Glutamatergic neuron (in vitro differentiated cells): Measurements from ENCODE around the gene LGALS16. TPM values are rescaled to one million over a fixed set of nuclear protein-coding genes. Genes with fewer than 3 reads are reported as not detected.

Experiments used
- DNase-seq: peaks from one replicate; pipeline ENCODE4 v3.0.0; 2022
- H3K27ac Mint-ChIP-seq: one replicate; pipeline ENCODE4 v1.8.0; 2020; ENCODE audit warnings: mild to moderate bottlenecking, mixed read lengths, inconsistent platforms; ENCODE audit not compliant: unreplicated experiment
- H3K27me3 Mint-ChIP-seq: one replicate; pipeline ENCODE4 v1.8.0; 2020; ENCODE audit warnings: mild to moderate bottlenecking, moderate library complexity, mixed read lengths, inconsistent platforms; ENCODE audit not compliant: unreplicated experiment
- H3K36me3 Mint-ChIP-seq: one replicate; pipeline ENCODE4 v1.8.0; 2020; ENCODE audit warnings: mild to moderate bottlenecking, mixed read lengths, inconsistent platforms; ENCODE audit not compliant: unreplicated experiment
- H3K4me1 Mint-ChIP-seq: one replicate; pipeline ENCODE4 v1.8.0; 2020; ENCODE audit warnings: mild to moderate bottlenecking, low read depth, mixed read lengths, inconsistent platforms; ENCODE audit not compliant: unreplicated experiment
- H3K4me3 Mint-ChIP-seq: one replicate; pipeline ENCODE4 v1.8.0; 2020; ENCODE audit warnings: mild to moderate bottlenecking, mixed read lengths, inconsistent platforms; ENCODE audit not compliant: unreplicated experiment
- H3K9me3 Mint-ChIP-seq: one replicate; pipeline ENCODE4 v1.8.0; 2020; ENCODE audit warnings: mild to moderate bottlenecking, moderate library complexity, mixed read lengths, inconsistent platforms; ENCODE audit not compliant: unreplicated experiment
- total RNA-seq: library from RNA; stranded (reverse); fragmentation: NEBNext Ultra II Directional; extraction: Animal tissue kit (Norgen Biotek cat#: 25700); gene quantifications from one replicate; pipeline ENCODE4 v1.2.1, GENCODE V29; 2021; ENCODE audit not compliant: unreplicated experiment
- TF ChIP-seq, protein P1 (sequence below): fragments of 200-600 bp; sonication (generic); IDR thresholded peaks from one replicate; pipeline ENCODE4 v1.5.0; 2021; ENCODE audit not compliant: partially characterized antibody, unreplicated experiment

The LGALS16 gene
- total RNA-seq, 1 donor from 2014 or later, result not detected

GRCh38 chr19:39705578-39706188, 50.0 kb downstream of the LGALS16 start:
- H3K4me1 Mint-ChIP-seq, result no peaks in the 10 kb centered on the region
- no peaks in the 10 kb centered on the region for H3K36me3 Mint-ChIP-seq
- DNase-seq, result no peak
- H3K4me3 Mint-ChIP-seq, result no peak overlapping the region
- no peak overlapping the region for H3K27ac Mint-ChIP-seq
- H3K9me3 Mint-ChIP-seq, result no peaks in the 10 kb centered on the region
- peaks cover 1% of the 10 kb centered on the region for H3K27me3 Mint-ChIP-seq
- TF ChIP-seq, protein P1, sequence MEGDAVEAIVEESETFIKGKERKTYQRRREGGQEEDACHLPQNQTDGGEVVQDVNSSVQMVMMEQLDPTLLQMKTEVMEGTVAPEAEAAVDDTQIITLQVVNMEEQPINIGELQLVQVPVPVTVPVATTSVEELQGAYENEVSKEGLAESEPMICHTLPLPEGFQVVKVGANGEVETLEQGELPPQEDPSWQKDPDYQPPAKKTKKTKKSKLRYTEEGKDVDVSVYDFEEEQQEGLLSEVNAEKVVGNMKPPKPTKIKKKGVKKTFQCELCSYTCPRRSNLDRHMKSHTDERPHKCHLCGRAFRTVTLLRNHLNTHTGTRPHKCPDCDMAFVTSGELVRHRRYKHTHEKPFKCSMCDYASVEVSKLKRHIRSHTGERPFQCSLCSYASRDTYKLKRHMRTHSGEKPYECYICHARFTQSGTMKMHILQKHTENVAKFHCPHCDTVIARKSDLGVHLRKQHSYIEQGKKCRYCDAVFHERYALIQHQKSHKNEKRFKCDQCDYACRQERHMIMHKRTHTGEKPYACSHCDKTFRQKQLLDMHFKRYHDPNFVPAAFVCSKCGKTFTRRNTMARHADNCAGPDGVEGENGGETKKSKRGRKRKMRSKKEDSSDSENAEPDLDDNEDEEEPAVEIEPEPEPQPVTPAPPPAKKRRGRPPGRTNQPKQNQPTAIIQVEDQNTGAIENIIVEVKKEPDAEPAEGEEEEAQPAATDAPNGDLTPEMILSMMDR, result no peak

DNA sequence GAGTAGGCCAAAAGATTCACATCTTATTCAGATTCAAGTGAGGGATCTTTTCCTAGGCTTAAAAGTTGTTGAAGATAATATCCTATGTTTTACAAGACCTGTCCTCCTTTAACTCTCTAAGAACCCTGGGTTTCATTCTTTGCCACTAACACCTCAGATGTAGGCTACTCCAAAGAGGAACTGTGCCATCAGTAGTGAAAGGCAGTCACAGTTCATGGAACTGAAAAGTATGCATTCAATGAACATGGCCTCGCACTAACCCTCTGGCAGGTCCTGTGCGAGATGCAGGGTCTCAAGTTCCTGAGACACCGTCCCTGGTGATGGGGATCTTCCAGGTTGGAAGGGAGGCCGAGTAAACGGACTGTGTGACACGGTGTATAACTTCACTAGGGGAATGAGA, 52.9 kb downstream of the LGALS16 start:
- H3K27ac Mint-ChIP-seq, result no peak overlapping the region
- no peak overlapping the region for H3K4me3 Mint-ChIP-seq
- H3K9me3 Mint-ChIP-seq, result no peaks in the 10 kb centered on the region
- peaks cover 3% of the 10 kb centered on the region for H3K27me3 Mint-ChIP-seq
- H3K36me3 Mint-ChIP-seq, result no peaks in the 10 kb centered on the region
- no peaks in the 10 kb centered on the region for H3K4me1 Mint-ChIP-seq
- DNase-seq, result no peak
- TF ChIP-seq, protein P1, result no peak

- DNase-seq, result no peak
- Mint-ChIP-seq H3K36me3 (no peaks in the 10 kb centered on the region), H3K4me1 (no peaks in the 10 kb centered on the region), H3K4me3 (no peak overlapping the region), H3K9me3 (no peaks in the 10 kb centered on the region), H3K27ac (no peak overlapping the region), H3K27me3 (peaks cover 3% of the 10 kb centered on the region)
- TF ChIP-seq, protein P1, result no peak
Measured at GRCh38 chr19:39709026-39709872, 53.5 kb downstream of the LGALS16 start.

Other genes with a start within 250 kb of the LGALS16 start
- 3.1 TPM for gene ZFP36, start 249.1 kb upstream of the LGALS16 start, total RNA-seq
- gene PLEKHG2, start 243.2 kb upstream of the LGALS16 start, total RNA-seq, result 205 TPM
- gene RPS16, start 220.0 kb upstream of the LGALS16 start, total RNA-seq, result 912 TPM
- gene SUPT5H, start 210.3 kb upstream of the LGALS16 start, total RNA-seq, result 160 TPM
- 256 TPM for gene TIMM50, start 175.1 kb upstream of the LGALS16 start, total RNA-seq
- gene DLL3, start 157.0 kb upstream of the LGALS16 start, total RNA-seq, result 788 TPM
- 9.9 TPM for gene SELENOV, start 140.8 kb upstream of the LGALS16 start, total RNA-seq
- 7.6 TPM for gene EID2B, start 123.1 kb upstream of the LGALS16 start, total RNA-seq
- 20.2 TPM for gene EID2, start 115.8 kb upstream of the LGALS16 start, total RNA-seq
- not detected for gene LGALS13, start 53.4 kb upstream of the LGALS16 start, total RNA-seq
- gene LGALS14, start 48.6 kb downstream of the LGALS16 start, total RNA-seq, result not detected
- not detected for gene CLC, start 82.1 kb downstream of the LGALS16 start, total RNA-seq
- 1.6 TPM for gene LEUTX, start 122.9 kb downstream of the LGALS16 start, total RNA-seq
- gene DYRK1B, start 178.2 kb downstream of the LGALS16 start, total RNA-seq, result 86.3 TPM
- gene FBL, start 190.5 kb downstream of the LGALS16 start, total RNA-seq, result 119 TPM